K562 (cell line): ENCODE data around the gene ACTRT1. TPM values are rescaled to one million over a fixed set of nuclear protein-coding genes. Genes with fewer than 3 reads are reported as not detected.

ENCODE experiments used
- ATAC-seq: fragments of 200-7000 bp; cut with Tn5 transposase; 3 replicates; pipeline ENCODE4 v1.9.1; 2020; ENCODE audit warnings: moderate library complexity
- BruUV-seq: library from RNA; stranded (reverse); fragments of 400-500 nt; replicated peaks from 2 replicates; lab custom pipeline; 2021; lab: Mats Ljungman, UMichigan
- CTCF ChIA-PET: fragments of 300-600 bp; formaldehyde crosslinking; extraction: SDS; loops from one replicate; lab custom pipeline; 2021; ENCODE audit warnings: low intra/inter-chr PET ratio; lab: Yijun Ruan, JAX
- POLR2A ChIA-PET: fragments of 300-600, 350-650 bp; sonication (Branson Sonifier 250); formaldehyde crosslinking; extraction: SDS; loops from one replicate; lab custom pipeline; 2021; ENCODE audit warnings: antibody characterized with exemption, inconsistent platforms; lab: Yijun Ruan, JAX
- DNase-seq, 4 experiments: peaks; one replicate each; pipeline versions ENCODE4 v3.0.0 to v3.0.0-alpha.2; 2011 to 2018; ENCODE audit warnings: low spot score in 3 of 4, mixed read lengths in 3 of 4; ENCODE audit errors: extremely low read depth in 1 of 4
- FAIRE-seq: peaks from 2 replicates; lab custom pipeline; 2011; peaks lifted over from hg19 to GRCh38; lab: Jason Lieb, UNC
- H2AFZ ChIP-seq: 2 replicates; pipeline ENCODE4 v1.6.0; 2011; ENCODE audit warnings: low read depth, low read length, control low read depth, inconsistent platforms
- H3K27ac ChIP-seq: fragments of 200-600 bp; 3 replicates; pipeline ENCODE4 v1.8.0; 2011; ENCODE audit warnings: low read depth, mild to moderate bottlenecking, control low read depth, inconsistent platforms, low read length, moderate library complexity, mixed read lengths; ENCODE audit errors: extremely low read depth
- H3K27me3 ChIP-seq, 2 experiments: fragments of 300-600 bp in 1 of 2; 2 replicates in 1 of 2; 3 replicates in 1 of 2; pipeline versions ENCODE4 v1.6.0 to v1.8.0; 2011; ENCODE audit warnings: inconsistent platforms in 2 of 2, low read length in 2 of 2, mild to moderate bottlenecking in 1 of 2, mixed read lengths in 1 of 2, moderate library complexity in 1 of 2; ENCODE audit not compliant: control insufficient read depth in 2 of 2, insufficient read depth in 2 of 2
- H3K36me3 ChIP-seq: fragments of 300-600 bp; 3 replicates; pipeline ENCODE4 v1.8.0; 2011; ENCODE audit warnings: mild to moderate bottlenecking, low read length, inconsistent platforms; ENCODE audit not compliant: control insufficient read depth, insufficient read depth
- H3K4me1 ChIP-seq, 2 experiments: fragments of 200-600 bp in 1 of 2; replicated peaks in 1 of 2; 2 replicates in 1 of 2; 3 replicates in 1 of 2; pipeline versions ENCODE4 v1.5.1 to v1.8.0; 2011; ENCODE audit warnings: inconsistent platforms in 2 of 2, low read length in 2 of 2, mild to moderate bottlenecking in 1 of 2, mixed read lengths in 1 of 2, moderate library complexity in 1 of 2; ENCODE audit not compliant: control insufficient read depth in 2 of 2, insufficient read depth in 2 of 2
- H3K4me2 ChIP-seq: 2 replicates; pipeline ENCODE4 v1.6.1; 2011; ENCODE audit warnings: low read length, control low read depth, inconsistent platforms, mixed read lengths; ENCODE audit not compliant: insufficient read depth
- H3K4me3 ChIP-seq: fragments of 200-600 bp; sonication (generic), shearing (Covaris generic); 2 replicates; pipeline ENCODE4 v1.5.1; 2016; ENCODE audit warnings: control low read depth, inconsistent platforms
- H3K79me2 ChIP-seq: fragments of 200-600 bp; 3 replicates; pipeline ENCODE4 v1.8.0; 2011; ENCODE audit warnings: low read length, inconsistent platforms; ENCODE audit not compliant: control insufficient read depth, insufficient read depth
- H3K9ac ChIP-seq, 2 experiments: 2 replicates each; pipeline versions ENCODE4 v1.6.0 to v1.6.1; 2011; ENCODE audit warnings: low read depth in 2 of 2, low read length in 2 of 2, control low read depth in 1 of 2, inconsistent platforms in 1 of 2, mild to moderate bottlenecking in 1 of 2, mixed read lengths in 1 of 2; ENCODE audit not compliant: insufficient read depth in 1 of 2
- H3K9me1 ChIP-seq: one replicate; pipeline ENCODE4 v1.6.0; 2011; ENCODE audit warnings: inconsistent platforms, mild to moderate bottlenecking, low read length, moderate library complexity; ENCODE audit not compliant: control insufficient read depth, insufficient read depth
- H3K9me3 ChIP-seq: replicated peaks from 2 replicates; pipeline ENCODE4 v1.5.1; 2011; ENCODE audit warnings: low read depth, low read length, inconsistent platforms; ENCODE audit not compliant: control insufficient read depth, insufficient read depth
- H4K20me1 ChIP-seq: replicated peaks from 2 replicates; pipeline ENCODE4 v1.6.1; 2011; ENCODE audit warnings: low read length, inconsistent platforms, mixed read lengths; ENCODE audit not compliant: control insufficient read depth, insufficient read depth
- ADNP ChIP-seq: fragments of 200-800 bp; sonication (Bioruptor generic); IDR thresholded peaks from 2 replicates; pipeline ENCODE4 v1.6.1; 2016; ENCODE audit warnings: missing genetic modification characterization, missing compliant biosample characterization
- BRD9 ChIP-seq: fragments of 450-650 bp; IDR thresholded peaks from 2 replicates; pipeline ENCODE4 v1.6.1; 2018; ENCODE audit warnings: low read depth; ENCODE audit not compliant: partially characterized antibody
- GTF2F1 ChIP-seq: IDR thresholded peaks from 2 replicates; pipeline ENCODE4 v1.6.1; 2011; ENCODE audit warnings: low read depth, low read length, improper control_type of control experiment
- HDAC3 ChIP-seq: fragments of 450-650 bp; IDR thresholded peaks from 2 replicates; pipeline ENCODE4 v1.6.1; 2018; ENCODE audit warnings: borderline replicate concordance, mild to moderate bottlenecking, moderate library complexity; ENCODE audit not compliant: partially characterized antibody
- PML ChIP-seq: IDR thresholded peaks from 2 replicates; pipeline ENCODE4 v1.6.1; 2012; ENCODE audit warnings: low read length, inconsistent platforms
- RERE ChIP-seq: sonication (generic); formaldehyde crosslinking; IDR thresholded peaks from 2 replicates; pipeline ENCODE4 v1.8.0; 2023; ENCODE audit warnings: missing genetic modification reagents, mild to moderate bottlenecking, borderline replicate concordance
- RFX7 ChIP-seq: fragments of 250-450 bp; sonication (Bioruptor Pico); IDR thresholded peaks from 2 replicates; pipeline ENCODE4 v1.5.1; 2021; ENCODE audit warnings: mild to moderate bottlenecking
- TRIM25 ChIP-seq: fragments of 450-650 bp; IDR thresholded peaks from 2 replicates; pipeline ENCODE4 v1.7.0; 2016; ENCODE audit warnings: borderline replicate concordance
- ZFP36 ChIP-seq: fragments of 150-350 bp; IDR thresholded peaks from 2 replicates; pipeline ENCODE4 v1.6.1; 2018; ENCODE audit warnings: low read length, low read depth; ENCODE audit not compliant: partially characterized antibody
- ZNF324 ChIP-seq: fragments of 250-450 bp; sonication (Bioruptor Pico); IDR thresholded peaks from 2 replicates; pipeline ENCODE4 v1.4.0; 2020; ENCODE audit warnings: mild to moderate bottlenecking
- WGBS: fragments of 100-300 bp; shearing (Covaris generic); methylation state at CpG from one replicate; pipeline ENCODE4 v1.1.6; 2016; ENCODE audit warnings: low coverage, mixed read lengths; ENCODE audit not compliant: insufficient coverage; ENCODE audit errors: missing lambda C conversion rate; 5-methylcytosine and 5-hydroxymethylcytosine counted together
- in situ Hi-C: fragments of 300-500 bp; cut with MboI; formaldehyde crosslinking; loops from 4 replicates; pipeline ENCODE4 v1.15.0; 2018; ENCODE audit warnings: inconsistent platforms, mixed read lengths
- intact Hi-C: fragments of 100-400 bp; cut with micrococcal nuclease; formaldehyde crosslinking; loops from 2 replicates; pipeline ENCODE4 v1.14.2; 2022
- polyA plus RNA-seq, 8 experiments: library from polyadenylated mRNA; depleted of rRNA in 4 of 8; stranded (reverse) in 5 of 8; unstranded in 3 of 8; fragments of >200 nt; fragmentation: Nextera tagmentation in 2 of 8; fragmentation: Illumina TruSeq in 1 of 8; extraction: Ambion mirVana in 2 of 8; extraction: Trizol in 1 of 8; gene quantifications; 2 replicates each; pipeline versions ENCODE4 v1.2.1 to v1.2.3, GENCODE V29; 2011 to 2014; ENCODE audit warnings: inconsistent platforms in 1 of 8, missing spikeins in 1 of 8
- total RNA-seq, 7 experiments: library from RNA; depleted of rRNA in 6 of 7; stranded (reverse); fragments of >200 nt in 6 of 7; fragmentation: Illumina TruSeq in 2 of 7; extraction: Trizol in 2 of 7; gene quantifications; 2 replicates each; pipeline versions ENCODE4 v1.2.1 to v1.2.3, GENCODE V29; 2011 to 2021; ENCODE audit warnings: low replicate concordance in 1 of 7
- TF ChIP-seq, protein P1 (sequence below), 2 experiments: fragments of 250-450 bp in 1 of 2; fragments of 450-650 bp in 1 of 2; sonication (Bioruptor Pico) in 1 of 2; IDR thresholded peaks; 2 replicates each; pipeline versions ENCODE4 v1.6.1 to v1.8.0; 2016 to 2021; ENCODE audit warnings: mild to moderate bottlenecking in 2 of 2, moderate library complexity in 2 of 2, missing compliant biosample characterization in 1 of 2, missing genetic modification characterization in 1 of 2
- TF ChIP-seq, protein P2 (sequence below): fragments of 450-650 bp; IDR thresholded peaks from one replicate; pipeline ENCODE4 v1.6.1; 2018; ENCODE audit warnings: mild to moderate bottlenecking, moderate library complexity; ENCODE audit not compliant: partially characterized antibody

Gene ACTRT1
- total and polyA plus RNA-seq, 9 of the 15 experiments (the other 6 are each of a cell fraction or from before 2014, with no cell fraction given) = not detected

- TF ChIP-seq RERE (CRISPR knock-in tag) = no peak
- no peak for TF ChIP-seq PML
- TF ChIP-seq, protein P1, sequence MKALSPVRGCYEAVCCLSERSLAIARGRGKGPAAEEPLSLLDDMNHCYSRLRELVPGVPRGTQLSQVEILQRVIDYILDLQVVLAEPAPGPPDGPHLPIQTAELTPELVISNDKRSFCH (CRISPR knock-in tag; IDR thresholded peaks at IDR 0.05) = no peak
- TF ChIP-seq, protein P1 (tag; IDR thresholded peaks at IDR 0.05) = no peak
- TF ChIP-seq, all 486 proteins: peak for 0
Measured at GRCh38 chrX:128021566-128021965, 30.6 kb downstream of the ACTRT1 start (continued).

DNA sequence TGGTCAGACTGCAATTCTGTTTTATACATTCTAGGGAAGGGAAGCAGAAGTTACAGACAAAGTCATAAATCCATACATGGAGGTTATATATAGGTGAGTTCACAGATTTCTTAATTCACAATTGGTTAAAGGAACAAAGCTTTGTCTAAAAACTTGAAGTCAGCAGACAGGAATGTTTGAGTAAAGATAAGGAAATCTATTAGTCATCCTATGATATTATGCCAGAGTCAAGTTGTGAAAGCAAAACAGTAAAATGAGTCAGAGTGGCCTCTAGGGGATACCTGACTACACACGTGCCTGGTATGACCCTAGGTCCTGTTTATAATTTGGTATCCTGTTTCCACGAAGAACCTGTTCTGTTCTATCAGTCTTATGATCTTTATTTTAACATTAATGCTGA, 31.5 kb downstream of the ACTRT1 start:
- no peaks in the 10 kb centered on the region for H4K20me1 ChIP-seq
- no peaks in the 10 kb centered on the region for H3K36me3 ChIP-seq
- H3K4me2 ChIP-seq = no peak overlapping the region
- H3K9ac ChIP-seq = no peak overlapping the region
- DNase-seq = no peak
- H3K27ac ChIP-seq = no peak overlapping the region
- H3K9me1 ChIP-seq = no peaks in the 10 kb centered on the region
- H3K9me3 ChIP-seq = no peaks in the 10 kb centered on the region
- H3K27me3 ChIP-seq = no peaks in the 10 kb centered on the region
- no peaks in the 10 kb centered on the region for H3K4me1 ChIP-seq
- H2AFZ ChIP-seq = no peak overlapping the region
- CTCF ChIA-PET = no interaction called here
- POLR2A ChIA-PET = no interaction called here
- intact Hi-C loops = no loop called here
- ATAC-seq = no peak
- in situ Hi-C loops = no loop called here
- BruUV-seq = no TSS peak
- FAIRE-seq = no peak
- 0% methylated on average over 1 of the region's 2 CpGs for WGBS
- no peak overlapping the region for H3K4me3 ChIP-seq
- no peaks in the 10 kb centered on the region for H3K79me2 ChIP-seq
- TF ChIP-seq GTF2F1 (no peak), RFX7 (CRISPR knock-in tag) (no peak), TRIM25 (no peak), ZNF324 (CRISPR knock-in tag) (no peak), ZFP36 (no peak), HDAC3 (no peak), PML (no peak), BRD9 (no peak), ADNP (no peak)
- TF ChIP-seq, protein P2, sequence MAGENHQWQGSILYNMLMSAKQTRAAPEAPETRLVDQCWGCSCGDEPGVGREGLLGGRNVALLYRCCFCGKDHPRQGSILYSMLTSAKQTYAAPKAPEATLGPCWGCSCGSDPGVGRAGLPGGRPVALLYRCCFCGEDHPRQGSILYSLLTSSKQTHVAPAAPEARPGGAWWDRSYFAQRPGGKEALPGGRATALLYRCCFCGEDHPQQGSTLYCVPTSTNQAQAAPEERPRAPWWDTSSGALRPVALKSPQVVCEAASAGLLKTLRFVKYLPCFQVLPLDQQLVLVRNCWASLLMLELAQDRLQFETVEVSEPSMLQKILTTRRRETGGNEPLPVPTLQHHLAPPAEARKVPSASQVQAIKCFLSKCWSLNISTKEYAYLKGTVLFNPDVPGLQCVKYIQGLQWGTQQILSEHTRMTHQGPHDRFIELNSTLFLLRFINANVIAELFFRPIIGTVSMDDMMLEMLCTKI = no peak
